ENCODE data around the gene C11orf98.

GRCh38 chr11:62709247-62710000 is 44.4 kb upstream of the C11orf98 start:
- TF ChIP-seq CTCF (conservative IDR thresholded peaks at IDR 0.05; ENCODE audit: low read depth, low read length) (no peak), EZH2 (IDR thresholded peaks at IDR 0.05; ENCODE audit: borderline replicate concordance, low read depth, low read length, poor library complexity, severe bottlenecking) (no peak)
